Suppressor macrophage treated with lipopolysaccharide for 1 hour (primary cell): ENCODE results near the gene SLC6A6.

Experiments
- DNase-seq, 3 donors: peaks; one replicate each; pipeline ENCODE4 v3.0.0-alpha.2; 2020 to 2022

Gene SLC6A6

GRCh38 chr3:14422016-14422963, 19.9 kb downstream of the SLC6A6 start:
- DNase-seq = no peak

GRCh38 chr3:14423197-14423743, 20.9 kb downstream of the SLC6A6 start:
- no peak for DNase-seq

DNA sequence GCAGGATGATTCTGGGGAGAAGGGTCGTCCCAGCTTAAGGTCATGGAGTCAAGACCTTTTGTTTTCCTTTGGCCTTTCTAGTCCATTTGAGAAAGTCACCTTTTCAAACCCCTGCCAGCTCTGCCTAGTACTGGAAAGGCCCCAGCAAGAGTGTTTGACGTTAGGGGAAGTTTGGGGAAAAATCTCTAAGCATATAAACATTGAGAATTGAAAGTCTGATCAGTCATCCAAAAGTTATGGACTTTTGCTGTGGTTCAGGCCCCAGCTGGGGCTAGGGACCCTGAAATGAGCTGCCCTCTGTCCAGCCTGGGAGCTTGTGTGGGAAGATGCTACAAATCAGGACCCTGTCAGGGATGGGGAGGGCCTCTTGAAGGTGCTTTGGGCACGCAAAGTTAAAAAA, 21.6 kb downstream of the SLC6A6 start:
- DNase-seq = peak; percentile 80 to 90 (median 86)

DNA sequence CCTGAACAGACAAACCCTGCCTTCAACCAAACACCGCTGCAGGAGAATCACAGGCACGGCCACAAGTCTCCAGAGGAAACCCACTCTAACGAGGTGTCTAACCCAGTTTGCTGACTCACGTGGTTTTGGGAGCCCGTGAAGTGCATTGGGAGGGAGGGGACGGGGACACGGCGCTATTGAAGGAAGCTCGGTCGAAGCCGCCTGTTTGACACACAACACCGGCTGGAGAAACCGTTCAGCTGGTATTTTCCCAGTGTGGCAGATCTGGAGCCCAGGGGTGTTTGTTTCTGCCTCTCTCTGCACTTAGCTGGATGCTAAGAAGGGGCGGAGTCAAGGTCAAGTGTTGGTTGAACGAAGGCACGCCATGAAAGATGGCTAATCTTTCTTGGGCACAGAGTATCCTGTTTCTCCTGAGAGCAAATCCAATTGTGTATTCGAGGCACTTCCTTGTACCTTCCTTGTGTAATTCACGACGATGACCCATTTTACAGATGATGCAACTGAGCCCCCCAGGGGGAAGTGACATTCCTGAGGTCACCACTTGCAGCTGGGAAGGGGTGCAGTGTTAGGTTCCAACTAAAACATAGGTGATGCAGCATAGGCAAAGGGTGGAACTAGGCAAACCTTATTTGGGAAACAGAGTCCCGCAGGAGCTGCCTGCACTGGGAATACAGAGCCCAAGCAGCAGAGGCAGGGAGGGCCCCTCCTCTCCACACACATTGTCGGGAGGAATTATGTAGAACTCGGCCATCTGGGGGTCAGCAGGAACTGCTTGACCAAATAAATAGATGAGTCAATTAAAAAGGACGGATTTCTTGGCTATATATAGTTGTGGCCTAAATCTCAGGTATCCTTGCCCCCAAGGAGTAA, 22.5 kb downstream of the SLC6A6 start:
- DNase-seq = peak; percentile 57 to 76 (median 68)

DNA sequence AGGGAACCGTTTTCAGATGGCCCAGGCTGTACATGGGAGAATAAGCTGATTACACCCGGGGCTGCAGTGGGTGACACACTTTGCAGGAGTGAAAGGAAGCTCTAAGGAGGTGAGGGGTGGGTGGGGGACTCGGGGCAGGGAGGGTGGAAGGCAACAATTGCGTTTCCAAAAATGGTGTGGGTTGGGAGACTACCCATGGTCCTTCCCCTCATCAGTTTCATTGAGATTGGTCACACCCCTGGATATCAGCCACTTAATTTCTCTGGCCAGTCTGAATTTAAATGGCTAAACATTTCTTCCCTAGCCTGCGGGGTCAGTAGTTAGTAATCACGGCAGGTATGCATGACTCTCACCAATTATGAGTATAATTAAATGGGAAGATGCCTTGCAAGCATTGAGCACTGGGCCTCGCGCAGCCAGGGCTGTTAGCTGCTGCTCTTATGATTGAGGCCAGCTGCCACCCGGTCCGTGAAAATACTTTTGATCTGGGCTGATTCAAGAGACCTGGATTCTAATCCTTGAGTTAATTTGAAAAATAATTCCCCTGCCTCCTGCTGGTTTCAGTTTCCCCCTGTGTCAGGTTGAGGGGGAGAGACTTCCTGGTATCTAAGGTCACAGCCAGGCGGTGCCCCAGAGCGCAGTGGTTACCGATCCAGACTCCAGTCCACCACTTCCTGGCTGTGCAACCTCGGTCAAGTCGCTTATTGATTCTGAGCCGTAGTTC, 23.3 kb downstream of the SLC6A6 start:
- DNase-seq = peak; percentile 70 to 87 (median 78)

DNA sequence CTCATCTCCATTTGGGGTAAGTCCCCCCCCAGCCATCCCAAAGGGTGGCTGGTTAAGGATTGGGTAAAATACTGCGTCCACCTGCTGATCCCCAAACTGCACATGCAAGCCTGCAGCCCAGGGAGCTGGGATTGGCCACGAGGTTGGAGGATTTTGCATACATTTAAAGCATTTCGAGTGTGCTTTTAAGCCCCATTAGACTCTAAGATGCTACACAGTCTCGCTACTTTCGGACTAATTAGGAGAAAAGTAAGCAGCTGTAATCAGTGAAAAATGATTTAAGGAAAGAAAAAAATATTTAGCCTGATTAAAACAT, 23.9 kb downstream of the SLC6A6 start:
- no peak for DNase-seq

DNA sequence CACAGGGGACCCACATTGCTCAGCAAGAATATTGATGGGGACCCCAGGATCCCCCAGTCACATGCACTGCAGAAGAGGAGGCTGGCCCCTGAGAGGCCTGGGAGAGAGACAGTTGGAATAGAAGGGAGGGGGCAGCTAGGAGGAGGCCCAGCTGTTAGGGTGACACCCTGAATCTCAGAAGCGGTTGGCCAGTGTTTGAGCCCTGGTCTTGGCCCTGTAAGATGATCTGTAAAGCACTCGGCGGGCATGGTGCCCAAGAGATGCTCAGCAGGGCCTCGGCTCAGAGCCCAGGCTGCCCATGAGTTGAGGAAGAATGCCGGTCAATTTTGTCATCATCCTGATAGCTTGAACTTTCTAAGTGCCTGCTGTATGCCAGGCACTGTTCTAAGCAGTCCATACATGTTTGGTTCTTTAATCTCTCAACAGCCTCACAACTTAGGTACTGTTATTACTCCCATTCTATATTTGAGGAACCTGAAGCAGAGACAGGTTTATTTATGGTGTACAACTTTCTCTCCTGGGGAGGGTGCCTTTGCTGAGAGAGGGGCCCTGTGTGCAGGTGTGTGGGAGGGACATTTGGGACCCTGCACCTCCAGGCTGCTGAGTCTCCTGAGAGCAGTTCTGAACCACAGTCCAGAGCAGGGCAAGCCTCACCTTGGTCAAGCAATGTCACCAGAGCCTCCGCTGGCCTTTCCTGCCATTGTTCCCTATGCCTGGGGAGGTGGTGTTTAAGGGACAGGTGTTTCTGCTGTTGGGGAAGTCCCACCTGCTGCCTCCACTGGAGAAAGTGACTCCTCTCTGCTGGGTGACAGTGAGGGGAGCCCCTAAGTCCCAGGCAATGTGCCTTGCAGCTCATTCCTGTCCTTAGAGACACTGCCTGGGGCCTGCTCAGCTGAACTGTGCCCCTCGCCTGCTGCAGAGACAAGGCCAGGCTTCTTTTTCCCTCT, 26.0 kb downstream of the SLC6A6 start:
- DNase-seq = no peak

GRCh38 chr3:14429237-14429636, 26.8 kb downstream of the SLC6A6 start:
- peak; percentile 80 to 85 (median 81) for DNase-seq

GRCh38 chr3:14429640-14430039, 27.2 kb downstream of the SLC6A6 start:
- DNase-seq = peak in 2 of 3 donors; percentile 26 to 48

DNA sequence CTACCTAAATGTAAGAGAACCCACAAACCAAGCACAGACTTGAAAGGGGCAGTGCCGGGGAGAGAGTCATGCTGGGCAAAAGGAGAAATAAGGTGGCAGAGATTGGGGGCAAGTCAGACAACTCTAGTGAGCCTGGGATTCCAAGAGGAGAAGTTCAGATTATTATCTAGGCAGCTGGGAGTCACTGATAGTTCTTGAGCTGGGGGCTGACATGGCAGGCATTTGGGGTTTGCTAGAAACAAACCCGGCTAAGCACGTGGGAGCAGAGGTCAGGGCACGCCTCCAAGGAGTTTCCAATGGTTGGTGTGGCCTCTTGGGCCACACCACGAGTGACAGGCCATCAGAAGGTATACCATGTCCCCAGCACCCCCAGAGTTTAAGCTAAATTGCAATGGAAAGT, 27.6 kb downstream of the SLC6A6 start:
- peak; percentile 49 to 58 (median 50) for DNase-seq

DNA sequence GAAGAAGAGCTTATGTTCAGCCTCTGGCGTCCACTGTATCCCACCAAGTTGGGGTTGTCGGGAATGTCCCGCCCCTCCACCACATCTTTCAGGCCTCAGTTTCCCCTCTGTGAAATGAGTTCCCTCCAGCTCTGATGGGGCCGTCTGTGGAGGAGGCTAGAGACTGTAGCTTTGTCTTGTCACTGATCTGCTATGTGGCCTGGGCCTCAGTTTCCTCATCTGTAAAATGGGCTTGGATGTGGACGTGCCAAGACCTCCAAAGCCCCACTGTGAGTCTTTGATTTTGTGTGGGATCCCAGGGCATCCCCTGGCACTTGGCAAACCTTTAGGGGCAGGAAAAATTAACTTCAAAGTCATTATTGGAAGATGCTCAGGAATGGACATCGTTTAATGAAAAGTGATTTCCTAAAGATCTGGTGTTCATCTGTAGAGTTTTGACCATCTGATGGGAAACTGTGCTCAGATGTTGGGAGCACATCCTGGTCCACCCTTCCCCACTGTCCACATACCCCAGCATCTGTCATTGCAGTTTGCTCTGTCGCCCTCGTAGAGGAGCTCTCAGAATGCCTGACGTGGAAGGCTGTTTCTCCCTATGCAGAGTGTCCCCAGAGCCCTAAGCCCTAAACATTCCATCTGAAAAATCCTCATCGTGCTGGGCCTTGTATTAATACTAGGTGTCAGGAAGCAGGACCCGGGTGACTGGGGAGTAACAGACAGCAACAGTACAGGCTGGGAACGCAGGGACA, 28.5 kb downstream of the SLC6A6 start:
- no peak for DNase-seq

- DNase-seq = peak in 1 of 3 donors; percentile 77
Observed at GRCh38 chr3:14431452-14431916, 29.1 kb downstream of the SLC6A6 start.

DNA sequence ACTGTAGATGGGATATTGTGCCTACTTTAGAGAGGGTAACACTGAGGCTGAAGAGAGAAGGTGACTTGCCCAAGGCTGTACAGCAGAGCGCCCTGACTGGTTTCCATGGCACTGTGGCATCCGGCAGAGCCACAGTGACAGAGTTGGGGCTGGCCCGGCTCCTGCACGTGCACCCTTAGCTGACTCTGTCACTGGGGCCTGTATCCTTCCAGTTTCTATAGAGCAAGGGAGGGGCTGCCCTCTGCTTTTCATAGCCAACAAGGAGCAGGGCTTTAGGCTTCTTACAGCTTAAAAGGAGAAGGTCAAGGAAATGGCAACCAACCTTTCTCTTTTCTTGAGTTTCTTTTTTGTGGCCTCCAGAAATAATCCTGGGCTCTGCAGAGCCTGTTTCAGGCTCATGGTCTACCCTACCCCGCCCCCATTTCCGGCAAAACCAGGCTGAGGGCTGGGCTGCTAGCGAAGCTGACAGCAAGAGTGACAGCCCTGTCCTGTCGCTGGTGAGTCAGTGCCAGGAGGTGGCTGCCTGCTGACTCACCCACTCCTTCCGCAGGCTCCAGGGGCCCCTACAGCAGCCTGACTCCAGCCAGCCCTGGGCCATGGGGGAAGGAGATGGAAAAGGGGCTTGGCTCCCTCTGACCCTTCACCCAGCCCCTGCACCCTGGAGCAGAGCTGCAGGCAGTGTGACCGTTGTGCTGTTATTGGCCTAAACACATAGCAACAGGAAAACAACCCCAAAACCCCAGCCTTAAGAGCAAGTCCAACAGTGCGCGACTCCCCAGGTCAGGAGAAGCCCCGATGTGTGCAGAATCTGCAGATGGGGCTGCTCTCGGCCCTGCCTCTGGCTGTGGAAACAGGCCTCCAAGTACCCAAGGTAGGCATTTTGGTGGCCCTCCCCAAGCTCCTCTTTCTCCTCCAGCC, 29.8 kb downstream of the SLC6A6 start:
- peak; percentile 96 to 97 (median 97) for DNase-seq

DNA sequence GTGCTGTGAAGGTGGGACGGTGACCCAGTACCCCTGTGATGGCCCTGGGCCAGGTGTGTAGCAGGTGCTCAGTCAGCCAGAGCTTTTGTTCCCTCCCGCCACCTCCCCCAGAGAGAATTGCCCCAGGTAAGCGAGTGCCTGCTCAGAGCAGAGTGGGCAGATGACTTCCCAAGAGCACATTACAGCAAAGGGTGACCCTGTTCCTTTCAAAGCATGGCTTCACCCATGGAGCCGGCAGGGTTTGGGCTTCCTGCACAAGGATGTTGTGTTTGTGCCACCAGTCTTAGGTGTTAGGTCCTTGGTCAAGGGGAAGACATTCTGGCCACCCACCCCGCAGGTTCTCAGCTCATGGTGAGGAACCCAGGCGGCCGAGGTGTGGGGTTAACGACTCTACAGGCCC, 30.7 kb downstream of the SLC6A6 start:
- no peak for DNase-seq

- peak; percentile 60 to 70 (median 68) for DNase-seq
Observed at GRCh38 chr3:14434126-14434497, 31.7 kb downstream of the SLC6A6 start.

DNA sequence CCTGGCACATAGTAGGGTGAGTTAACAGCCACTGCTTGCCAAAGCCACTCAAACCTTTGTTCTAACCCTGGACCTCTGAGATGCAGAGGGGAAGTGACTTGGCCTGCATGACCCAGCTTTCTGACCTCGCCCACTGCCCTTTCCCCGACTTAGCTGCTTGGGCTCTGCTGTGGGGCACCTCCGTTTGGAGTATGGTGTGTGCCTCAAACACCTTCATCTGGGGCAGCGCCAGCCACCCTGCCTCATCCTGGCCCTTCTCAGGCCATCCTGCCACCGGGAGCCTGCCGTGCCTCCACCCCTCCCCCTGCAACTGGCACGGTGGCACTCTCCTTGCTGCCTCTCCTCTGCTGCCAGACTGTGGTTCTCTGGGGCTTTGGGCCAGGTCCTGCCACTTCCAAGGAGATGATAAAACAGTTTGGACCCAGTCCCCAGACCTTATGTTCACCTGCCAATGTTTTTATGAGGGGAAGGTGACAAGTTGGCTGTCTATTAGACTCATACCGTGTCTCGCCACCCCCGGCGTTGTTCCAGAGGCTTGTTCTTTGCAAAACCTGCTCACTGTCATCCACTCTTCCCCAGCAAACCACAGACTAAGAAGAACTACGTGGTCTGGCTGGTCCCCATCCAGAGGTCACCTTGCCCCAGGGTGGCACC, 32.2 kb downstream of the SLC6A6 start:
- DNase-seq = peak; percentile 64 to 65 (median 65)

- DNase-seq = peak; percentile 53 to 64 (median 62)
Observed at GRCh38 chr3:14435175-14436014, 33.0 kb downstream of the SLC6A6 start.

DNA sequence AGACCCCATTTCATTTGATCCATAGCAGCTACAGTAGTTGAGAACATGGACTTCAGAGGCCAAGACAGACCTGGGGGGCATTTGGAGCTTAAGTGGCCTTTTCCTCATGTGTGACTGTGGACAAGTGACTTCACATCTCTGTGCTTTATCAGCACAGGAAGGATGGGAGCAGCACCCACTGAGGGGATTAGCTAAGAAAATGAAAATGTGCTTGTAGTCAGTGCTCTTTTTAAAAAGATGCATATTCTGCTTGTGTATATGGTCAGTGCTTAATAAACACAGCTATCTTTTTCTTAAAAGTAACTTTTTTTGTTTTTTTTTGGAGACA, 34.5 kb downstream of the SLC6A6 start:
- no peak for DNase-seq
